ENCODE measurements around the gene EGLN3. TPM values are rescaled to one million over a fixed set of nuclear protein-coding genes. Genes with fewer than 3 reads are reported as not detected.

Gene EGLN3
- total RNA-seq (0.14 and 0.20 TPM in 2 replicates), polyA plus RNA-seq (0.06 TPM in 1 of 2 replicates, not detected in the other), polyA minus RNA-seq (0.19 and 0.28 TPM in 2 replicates), Bru-seq, nascent RNA (percentile 21 among the genes with signal in this experiment), BruChase-seq, experiment 1, labeled RNA remaining after a 6-hour chase (percentile 14 among the genes with signal in this experiment), BruChase-seq, experiment 2, labeled RNA remaining after a 2-hour chase (percentile 13 among the genes with signal in this experiment)
- 0.04 and 0.08 TPM in 2 replicates for polyA plus RNA-seq (2011; cell fraction: cytosol; rRNA removed)
- 0.13 TPM in 1 of 2 replicates, not detected in the other for polyA plus RNA-seq (2011; cell fraction: nucleus; rRNA removed)
- polyA plus RNA-seq (2012) = not detected in 2 replicates
- polyA minus RNA-seq (2011; cell fraction: cytosol; rRNA and poly(A)+ RNA removed) = 9.3 TPM
- polyA minus RNA-seq (2011; cell fraction: nucleus; rRNA and poly(A)+ RNA removed) = 0.14 and 0.38 TPM in 2 replicates
- long read RNA-seq = 0 reads

- dilution Hi-C loops (cut with MboI; ENCODE audit: extremely low pct_ligation_motif_present, low sequenced_read_pairs) = no loop called here
- intact Hi-C loops (cut with micrococcal nuclease) = loop anchor here (1.0 to 2.0 kb wide), 2 partner anchors 34 to 101 kb away; no protein-coding TSS in a partner anchor
- TF ChIP-seq FOS (IDR thresholded peaks at IDR 0.05; ENCODE audit: borderline replicate concordance, insufficient read depth, low read length) = no peak
- TF ChIP-seq CTCF (IDR thresholded peaks at IDR 0.05; ENCODE audit: extremely low read depth in 1 of 2, insufficient read depth in 1 of 2, low read depth in 1 of 2, low read length in 2 of 2) = no peak
- TF ChIP-seq MYC (IDR thresholded peaks at IDR 0.05; ENCODE audit: low read depth, low read length) = no peak
- no peak for TF ChIP-seq GATA2 (IDR thresholded peaks at IDR 0.05; ENCODE audit: insufficient read depth, insufficient read length, low read depth, low read length)
- TF ChIP-seq JUN (IDR thresholded peaks at IDR 0.05; ENCODE audit: borderline replicate concordance, insufficient read depth, insufficient read length, low read depth) = no peak
- no peak for TF ChIP-seq MAX (IDR thresholded peaks at IDR 0.05; ENCODE audit: insufficient read depth, insufficient read length)
- peak; percentile 26 for TF ChIP-seq POLR2AphosphoS5 (IDR thresholded peaks at IDR 0.05; ENCODE audit: insufficient read depth, low read depth, low read length)
- peak; percentile 29 for TF ChIP-seq POLR2A (IDR thresholded peaks at IDR 0.05; ENCODE audit: low read depth, low read length)
- TF ChIP-seq EZH2 (IDR thresholded peaks at IDR 0.05; ENCODE audit: borderline replicate concordance, low read depth, low read length, severe bottlenecking) = peak; percentile 92
- Histone ChIP-seq H3K27ac (ENCODE audit: insufficient read depth, low read depth, low read length) (no peak within 1 kb of the TSS), H3K4me2 (ENCODE audit: insufficient read depth, low read length) (peak within 1 kb of the TSS; percentile 47), H3K36me3 (ENCODE audit: control insufficient read depth in 2 of 2, extremely low read depth in 1 of 2, insufficient read depth in 2 of 2, low read length in 2 of 2) (no peaks in the 10 kb centered on the region), H3K4me1 (ENCODE audit: control insufficient read depth, extremely low read depth, insufficient read depth, low read length) (peaks cover 10% of the 10 kb centered on the region), H4K20me1 (replicated peaks; ENCODE audit: control insufficient read depth, extremely low read depth, insufficient read depth, low read length) (no peaks in the 10 kb centered on the region), H3K79me2 (ENCODE audit: control insufficient read depth, insufficient read depth, low read length) (no peaks in the 10 kb centered on the region), H3K27me3 (ENCODE audit: control insufficient read depth in 2 of 2, insufficient read depth in 2 of 2, low read length in 2 of 2) (peaks cover 38 to 56% of the 10 kb centered on the region in 2 experiments), H3K9me1 (replicated peaks; ENCODE audit: control insufficient read depth, extremely low read depth, insufficient read depth, low read length) (no peaks in the 10 kb centered on the region), H3K4me3 (replicated peaks in 1 of 3; ENCODE audit: insufficient read depth in 1 of 3, low read depth in 1 of 3, low read length in 3 of 3) (peak within 1 kb of the TSS; percentile 12 to 51 (median 49)), H3K9me3 (replicated peaks; ENCODE audit: control insufficient read depth, insufficient read depth, low read length) (no peaks in the 10 kb centered on the region), H3K9ac (replicated peaks; ENCODE audit: extremely low read depth, insufficient read depth, low read length) (peak within 1 kb of the TSS; percentile 4), H2AFZ (ENCODE audit: low read depth, low read length) (peak within 1 kb of the TSS; percentile 47)
- FAIRE-seq (peak; percentile 81), DNase-seq (ENCODE audit: low read depth, low spot score) (peak; percentile 78)
- POLR2A ChIA-PET = no interaction called here
- BruUV-seq (replicated peaks) = no TSS peak
- CTCF ChIA-PET = interaction anchor here (1.7 to 1.8 kb wide), 2 partner anchors 101 to 148 kb away, joined by 6 to 7 read pairs; no protein-coding TSS in a partner anchor
These were observed at the start of gene EGLN3 for GRCh38 chr14:33950320-33951182. TSS of gene EGLN3 (minus strand) at chr14:33951074. CDS start at chr14:33950752, 322 bp downstream.

Measured in endothelial cell of umbilical vein (primary cell).